ENCODE measurements around the gene BAIAP2. TPM values are rescaled to one million over a fixed set of nuclear protein-coding genes. Genes with fewer than 3 reads are reported as not detected.
A peak's percentile ranks its signal among the peaks of the same experiment; 100 is the strongest.

Gene BAIAP2
- polyA plus RNA-seq, 3 donors = 8.6 to 17.0 (median 11.2) TPM

DNA sequence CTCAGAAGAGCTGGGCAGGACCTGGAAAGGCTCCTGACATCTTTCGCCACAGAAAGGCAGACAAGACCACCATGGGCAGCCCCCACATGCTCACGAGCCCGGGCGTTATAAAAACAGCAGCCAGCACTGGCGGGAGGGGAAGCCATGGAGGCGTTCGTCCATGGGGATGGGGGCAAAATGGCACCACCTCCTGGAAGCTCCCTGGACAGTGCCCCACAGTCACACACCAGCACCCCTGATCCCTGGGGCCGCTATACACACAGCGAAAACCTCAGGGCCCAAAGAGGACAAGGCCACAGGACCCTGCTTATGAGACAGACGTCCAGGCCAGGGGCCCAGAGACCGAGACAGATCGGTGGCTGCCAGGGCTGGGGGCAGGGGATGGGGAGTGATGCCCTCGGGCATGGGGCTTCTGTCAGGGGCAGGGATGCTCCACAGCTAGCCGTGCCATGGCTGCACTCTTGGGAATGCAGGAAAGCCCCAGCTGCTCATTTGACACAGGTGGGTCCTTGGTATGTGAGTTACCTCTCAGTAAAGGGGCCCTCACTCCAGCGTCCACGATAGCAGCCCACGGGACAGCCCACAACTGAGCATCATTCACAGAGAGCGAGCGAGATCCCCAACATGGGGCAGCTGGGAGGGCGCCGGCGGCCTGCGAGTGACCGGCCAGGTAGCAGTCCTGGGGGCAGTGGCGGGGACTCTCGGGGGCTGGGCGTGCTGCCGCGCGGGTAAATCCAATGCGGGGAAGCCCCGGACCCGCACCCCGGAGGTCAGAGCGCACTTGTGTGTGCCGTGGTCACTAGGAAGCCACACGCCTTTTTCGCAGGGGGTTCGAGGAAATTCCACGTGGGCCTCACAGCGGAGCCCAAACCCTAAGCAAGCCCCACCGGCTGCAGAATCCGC lies 124.0 kb downstream of the BAIAP2 start:
- H3K27me3 ChIP-seq (ENCODE audit: control insufficient read depth in 2 of 2, insufficient read depth in 2 of 2, low read length in 2 of 2) = no peaks in the 10 kb centered on the region
- Mint-ChIP-seq H3K4me3 (peak overlapping the region; percentile 35 to 66), H3K27ac (peak overlapping the region in 3 of 7 donors; percentile 37 to 64 (median 50)), H3K4me1 (peaks cover 24% of the 10 kb centered on the region), H3K9me3 (peaks cover 3 to 12% (median 9%) of the 10 kb centered on the region in 7 donors), H3K27me3 (ENCODE audit: low read depth in 3 of 3) (peaks cover 0 to 11% (median 0%) of the 10 kb centered on the region in 3 donors), H3K36me3 (peaks cover 4 to 15% of the 10 kb centered on the region in 2 donors)
- peak overlapping the region; percentile 53 to 82 (median 64) for H3K4me3 ChIP-seq (replicated peaks in 1 of 3; ENCODE audit: low read depth in 2 of 3, low read length in 3 of 3)
- H3K79me2 ChIP-seq (ENCODE audit: insufficient read depth, low read length) = peaks cover 36% of the 10 kb centered on the region
- no peaks in the 10 kb centered on the region for H3K36me3 ChIP-seq (replicated peaks in 1 of 2; ENCODE audit: control insufficient read depth in 1 of 2, insufficient read depth in 2 of 2, low read length in 2 of 2)
- H3K4me2 ChIP-seq (replicated peaks; ENCODE audit: extremely low read depth, low read length, poor library complexity, severe bottlenecking) = peak overlapping the region; percentile 80
- peaks cover 28 to 36% of the 10 kb centered on the region in 2 donors for H3K4me1 ChIP-seq (ENCODE audit: control insufficient read depth in 1 of 2, insufficient read depth in 2 of 2, low read length in 2 of 2)
- DNase-seq = no peak
- 93% methylated on average over 41 of the region's 43 CpGs for WGBS (ENCODE audit: insufficient coverage)
- H3K27ac ChIP-seq (ENCODE audit: low read depth in 1 of 2, low read length in 2 of 2) = peak overlapping the region in 1 of 2 donors; percentile 97
- intact Hi-C loops (cut with micrococcal nuclease) = no loop called here
- H3K9me3 ChIP-seq (replicated peaks in 1 of 2; ENCODE audit: control insufficient read depth in 1 of 2, insufficient read depth in 1 of 2, low read length in 2 of 2) = peaks cover 0 to 8% of the 10 kb centered on the region in 2 donors
- TF ChIP-seq, protein P1, sequence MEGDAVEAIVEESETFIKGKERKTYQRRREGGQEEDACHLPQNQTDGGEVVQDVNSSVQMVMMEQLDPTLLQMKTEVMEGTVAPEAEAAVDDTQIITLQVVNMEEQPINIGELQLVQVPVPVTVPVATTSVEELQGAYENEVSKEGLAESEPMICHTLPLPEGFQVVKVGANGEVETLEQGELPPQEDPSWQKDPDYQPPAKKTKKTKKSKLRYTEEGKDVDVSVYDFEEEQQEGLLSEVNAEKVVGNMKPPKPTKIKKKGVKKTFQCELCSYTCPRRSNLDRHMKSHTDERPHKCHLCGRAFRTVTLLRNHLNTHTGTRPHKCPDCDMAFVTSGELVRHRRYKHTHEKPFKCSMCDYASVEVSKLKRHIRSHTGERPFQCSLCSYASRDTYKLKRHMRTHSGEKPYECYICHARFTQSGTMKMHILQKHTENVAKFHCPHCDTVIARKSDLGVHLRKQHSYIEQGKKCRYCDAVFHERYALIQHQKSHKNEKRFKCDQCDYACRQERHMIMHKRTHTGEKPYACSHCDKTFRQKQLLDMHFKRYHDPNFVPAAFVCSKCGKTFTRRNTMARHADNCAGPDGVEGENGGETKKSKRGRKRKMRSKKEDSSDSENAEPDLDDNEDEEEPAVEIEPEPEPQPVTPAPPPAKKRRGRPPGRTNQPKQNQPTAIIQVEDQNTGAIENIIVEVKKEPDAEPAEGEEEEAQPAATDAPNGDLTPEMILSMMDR (IDR thresholded peaks at IDR 0.05) = no peak
- peak overlapping the region; percentile 95 for H3K9ac ChIP-seq (ENCODE audit: insufficient read depth, low read length, poor library complexity, severe bottlenecking)
- no peak overlapping the region for H2AFZ ChIP-seq (ENCODE audit: insufficient read depth, low read depth, low read length, poor library complexity, severe bottlenecking)
- no peaks in the 10 kb centered on the region for H4K20me1 ChIP-seq (ENCODE audit: insufficient read depth, low read length)

DNA sequence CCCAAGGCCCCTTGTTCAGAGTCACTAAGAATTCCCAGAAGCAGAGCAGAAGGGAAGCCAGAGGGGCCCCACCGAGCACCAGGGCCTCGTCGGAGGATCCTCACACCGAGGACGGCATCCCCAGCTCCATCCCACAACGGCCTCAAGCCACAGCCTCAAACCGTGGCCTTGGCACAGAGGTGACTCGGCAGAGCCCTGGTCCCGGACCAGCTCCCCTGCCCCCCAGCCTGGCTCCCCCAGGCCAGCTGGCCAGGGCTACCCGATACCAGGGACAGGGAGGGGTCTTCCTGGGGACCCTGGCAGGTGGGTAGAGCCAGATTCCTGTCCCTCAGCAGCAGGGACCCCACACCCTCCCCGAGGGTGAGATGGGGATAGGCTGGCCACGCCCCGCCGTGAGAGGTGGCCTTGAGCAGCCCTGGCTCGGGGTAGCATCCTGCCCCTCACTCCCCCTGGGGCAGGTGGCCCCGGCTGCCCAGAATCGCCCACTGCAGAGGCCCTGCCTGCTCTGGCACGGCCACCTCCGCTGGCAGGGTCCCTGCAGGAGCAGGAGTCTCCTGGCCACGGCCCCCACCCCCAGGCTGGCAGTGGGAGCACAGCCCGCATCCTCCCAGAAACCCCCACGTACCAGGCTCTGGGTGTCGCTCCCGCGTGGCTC lies 124.8 kb downstream of the BAIAP2 start:
- Mint-ChIP-seq H3K4me1 (peaks cover 23% of the 10 kb centered on the region), H3K4me3 (peak overlapping the region; percentile 35 to 66), H3K36me3 (peaks cover 3 to 13% of the 10 kb centered on the region in 2 donors), H3K27ac (peak overlapping the region in 5 of 7 donors; percentile 14 to 58 (median 43)), H3K9me3 (peaks cover 3 to 11% (median 7%) of the 10 kb centered on the region in 7 donors), H3K27me3 (ENCODE audit: low read depth in 3 of 3) (peaks cover 5 to 17% (median 6%) of the 10 kb centered on the region in 3 donors)
- WGBS (ENCODE audit: insufficient coverage) = 26% methylated on average over 21 of the region's 25 CpGs
- H3K4me2 ChIP-seq (replicated peaks; ENCODE audit: extremely low read depth, low read length, poor library complexity, severe bottlenecking) = peak overlapping the region; percentile 80
- H3K27me3 ChIP-seq (ENCODE audit: control insufficient read depth in 2 of 2, insufficient read depth in 2 of 2, low read length in 2 of 2) = peaks cover 0 to 5% of the 10 kb centered on the region in 2 donors
- intact Hi-C loops (cut with micrococcal nuclease) = no loop called here
- TF ChIP-seq, protein P1 (IDR thresholded peaks at IDR 0.05) = no peak
- peak overlapping the region; percentile 95 for H3K9ac ChIP-seq (ENCODE audit: insufficient read depth, low read length, poor library complexity, severe bottlenecking)
- H3K79me2 ChIP-seq (ENCODE audit: insufficient read depth, low read length) = peaks cover 36% of the 10 kb centered on the region
- no peaks in the 10 kb centered on the region for H4K20me1 ChIP-seq (ENCODE audit: insufficient read depth, low read length)
- peak overlapping the region; percentile 53 to 82 (median 64) for H3K4me3 ChIP-seq (replicated peaks in 1 of 3; ENCODE audit: low read depth in 2 of 3, low read length in 3 of 3)
- H2AFZ ChIP-seq (ENCODE audit: insufficient read depth, low read depth, low read length, poor library complexity, severe bottlenecking) = no peak overlapping the region
- peaks cover 28 to 35% of the 10 kb centered on the region in 2 donors for H3K4me1 ChIP-seq (ENCODE audit: control insufficient read depth in 1 of 2, insufficient read depth in 2 of 2, low read length in 2 of 2)
- peaks cover 0 to 6% of the 10 kb centered on the region in 2 donors for H3K9me3 ChIP-seq (replicated peaks in 1 of 2; ENCODE audit: control insufficient read depth in 1 of 2, insufficient read depth in 1 of 2, low read length in 2 of 2)
- H3K27ac ChIP-seq (ENCODE audit: low read depth in 1 of 2, low read length in 2 of 2) = peak overlapping the region; percentile 58 to 97
- no peak for DNase-seq
- H3K36me3 ChIP-seq (replicated peaks in 1 of 2; ENCODE audit: control insufficient read depth in 1 of 2, insufficient read depth in 2 of 2, low read length in 2 of 2) = no peaks in the 10 kb centered on the region
